CD4-positive, alpha-beta T cell treated with Interleukin-21 for 1 hour (primary cell): ENCODE results near the gene MAL.

ENCODE experiments used
- DNase-seq: peaks from one replicate; pipeline ENCODE4 v3.0.0-alpha.2; 2020

The MAL gene

GRCh38 chr2:94996305-94997100 lies 29.0 kb upstream of the MAL start:
- no peak for DNase-seq

GRCh38 chr2:94997981-94998930 lies 27.3 kb upstream of the MAL start:
- DNase-seq, result no peak

GRCh38 chr2:94999431-94999883 lies 26.1 kb upstream of the MAL start:
- DNase-seq, result no peak

- DNase-seq, result no peak
Observed at GRCh38 chr2:95001051-95001562, 24.4 kb upstream of the MAL start.

GRCh38 chr2:95001701-95002100 lies 23.8 kb upstream of the MAL start:
- DNase-seq, result no peak

GRCh38 chr2:95002498-95002897 lies 23.0 kb upstream of the MAL start:
- DNase-seq, result no peak

GRCh38 chr2:95004287-95004686 lies 21.2 kb upstream of the MAL start:
- DNase-seq, result no peak

GRCh38 chr2:95004711-95005110 lies 20.8 kb upstream of the MAL start:
- DNase-seq, result no peak

- no peak for DNase-seq
Observed at GRCh38 chr2:95005726-95006125, 19.8 kb upstream of the MAL start.

GRCh38 chr2:95006588-95006987 lies 18.9 kb upstream of the MAL start:
- DNase-seq, result no peak

- no peak for DNase-seq
Observed at GRCh38 chr2:95007031-95007609, 18.4 kb upstream of the MAL start.

- no peak for DNase-seq
Observed at GRCh38 chr2:95007822-95008221, 17.7 kb upstream of the MAL start.

GRCh38 chr2:95008306-95008705 lies 17.2 kb upstream of the MAL start:
- DNase-seq, result no peak

GRCh38 chr2:95008996-95009395 lies 16.5 kb upstream of the MAL start:
- DNase-seq, result no peak

- DNase-seq, result no peak
Observed at GRCh38 chr2:95009412-95009811, 16.1 kb upstream of the MAL start.

GRCh38 chr2:95010126-95010525 lies 15.4 kb upstream of the MAL start:
- no peak for DNase-seq

GRCh38 chr2:95010718-95011117 lies 14.8 kb upstream of the MAL start:
- no peak for DNase-seq

GRCh38 chr2:95012881-95013550 lies 12.5 kb upstream of the MAL start:
- DNase-seq, result no peak

GRCh38 chr2:95013726-95014125 lies 11.8 kb upstream of the MAL start:
- no peak for DNase-seq

- DNase-seq, result no peak
Observed at GRCh38 chr2:95014126-95014708, 11.3 kb upstream of the MAL start.

GRCh38 chr2:95015261-95015912 lies 10.1 kb upstream of the MAL start:
- DNase-seq, result no peak

- no peak for DNase-seq
Observed at GRCh38 chr2:95016616-95017015, 8.9 kb upstream of the MAL start.
